Right atrium auricular region (tissue), 2 donors: ENCODE results near the gene SEC24A. TPM values are rescaled to one million over a fixed set of nuclear protein-coding genes. Genes with fewer than 3 reads are reported as not detected.
"Not testable (repeated sequence)": the region's sequence is repeated elsewhere in the genome, so short reads cannot be mapped to it uniquely, and the experiment has no call there.

Experiments used
- DNase-seq: peaks from one replicate; pipeline ENCODE4 v3.0.0-alpha.2; 2019; ENCODE audit warnings: low spot score
- H3K27ac ChIP-seq, 2 donors: fragments of 200-600 bp; sonication (generic); 1 replicate in 1 of 2; 2 replicates in 1 of 2; pipeline ENCODE4 v1.5.1; 2016 to 2019
- H3K27me3 ChIP-seq, 2 donors: fragments of 200-600 bp; sonication (generic); one replicate each; pipeline versions ENCODE4 v1.5.1 to v1.6.0; 2017 to 2019
- H3K36me3 ChIP-seq: fragments of 200-600 bp; sonication (generic); one replicate; pipeline ENCODE4 v1.5.1; 2016
- H3K4me1 ChIP-seq, 2 donors: fragments of 200-600 bp; sonication (generic); one replicate each; pipeline versions ENCODE4 v1.5.1 to v1.6.0; 2017 to 2019
- H3K4me3 ChIP-seq, 2 donors: fragments of 200-600 bp; sonication (generic); 1 replicate in 1 of 2; 2 replicates in 1 of 2; pipeline ENCODE4 v1.5.1; 2017 to 2019; ENCODE audit warnings: mild to moderate bottlenecking in 1 of 2, moderate library complexity in 1 of 2
- H3K9me3 ChIP-seq, 2 donors: fragments of 200-600 bp; sonication (generic); one replicate each; pipeline ENCODE4 v1.5.1; 2019
- total RNA-seq, 2 donors: library from RNA; depleted of rRNA; stranded (reverse); fragments of >200 nt; gene quantifications; one replicate each; pipeline ENCODE4 v1.1.0, GENCODE V29; 2016
- TF ChIP-seq, protein P1 (sequence below), 2 donors: fragments of 200-600 bp; sonication (generic); IDR thresholded peaks; one replicate each; pipeline ENCODE4 v1.5.1; 2019; ENCODE audit warnings: antibody characterized with exemption in 2 of 2

The SEC24A gene
- total RNA-seq, 2 donors from 2014 or later: 9.6 to 12.8 TPM

DNA sequence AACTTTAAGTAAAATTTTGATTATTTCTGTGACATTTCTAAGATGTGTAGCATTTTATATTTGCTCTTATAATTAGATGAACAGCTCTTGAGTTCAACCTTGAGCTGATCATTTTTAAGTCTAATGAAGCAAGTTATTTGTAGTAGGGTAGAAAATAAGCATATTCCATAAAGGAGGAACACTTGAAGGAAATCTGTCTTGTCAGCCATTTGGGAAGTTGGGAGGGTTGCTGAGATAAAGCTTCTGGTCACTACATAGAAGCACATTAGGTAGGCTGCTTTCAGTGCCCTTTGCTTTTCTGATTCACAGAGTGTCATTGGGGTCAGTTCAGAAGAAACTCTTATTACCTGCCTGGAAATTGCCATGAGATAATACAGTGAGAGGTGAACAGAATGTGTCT lies 44.1 kb downstream of the SEC24A start:
- Histone ChIP-seq H3K4me3 (no peak overlapping the region), H3K9me3 (no peaks in the 10 kb centered on the region), H3K27ac (no peak overlapping the region), H3K36me3 (peaks cover 89% of the 10 kb centered on the region), H3K27me3 (no peaks in the 10 kb centered on the region), H3K4me1 (no peaks in the 10 kb centered on the region)
- DNase-seq: no peak
- TF ChIP-seq, protein P1, sequence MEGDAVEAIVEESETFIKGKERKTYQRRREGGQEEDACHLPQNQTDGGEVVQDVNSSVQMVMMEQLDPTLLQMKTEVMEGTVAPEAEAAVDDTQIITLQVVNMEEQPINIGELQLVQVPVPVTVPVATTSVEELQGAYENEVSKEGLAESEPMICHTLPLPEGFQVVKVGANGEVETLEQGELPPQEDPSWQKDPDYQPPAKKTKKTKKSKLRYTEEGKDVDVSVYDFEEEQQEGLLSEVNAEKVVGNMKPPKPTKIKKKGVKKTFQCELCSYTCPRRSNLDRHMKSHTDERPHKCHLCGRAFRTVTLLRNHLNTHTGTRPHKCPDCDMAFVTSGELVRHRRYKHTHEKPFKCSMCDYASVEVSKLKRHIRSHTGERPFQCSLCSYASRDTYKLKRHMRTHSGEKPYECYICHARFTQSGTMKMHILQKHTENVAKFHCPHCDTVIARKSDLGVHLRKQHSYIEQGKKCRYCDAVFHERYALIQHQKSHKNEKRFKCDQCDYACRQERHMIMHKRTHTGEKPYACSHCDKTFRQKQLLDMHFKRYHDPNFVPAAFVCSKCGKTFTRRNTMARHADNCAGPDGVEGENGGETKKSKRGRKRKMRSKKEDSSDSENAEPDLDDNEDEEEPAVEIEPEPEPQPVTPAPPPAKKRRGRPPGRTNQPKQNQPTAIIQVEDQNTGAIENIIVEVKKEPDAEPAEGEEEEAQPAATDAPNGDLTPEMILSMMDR (IDR thresholded peaks at IDR 0.05): no peak

- Histone ChIP-seq H3K27me3 (no peaks in the 10 kb centered on the region), H3K27ac (no peak overlapping the region), H3K36me3 (peaks cover 83% of the 10 kb centered on the region), H3K4me1 (no peaks in the 10 kb centered on the region), H3K9me3 (no peaks in the 10 kb centered on the region), H3K4me3 (no peak overlapping the region)
- TF ChIP-seq, protein P1 (IDR thresholded peaks at IDR 0.05): no peak
- no peak for DNase-seq
These were observed 59.7 kb downstream of the SEC24A start for GRCh38 chr5:134708301-134708700.

DNA sequence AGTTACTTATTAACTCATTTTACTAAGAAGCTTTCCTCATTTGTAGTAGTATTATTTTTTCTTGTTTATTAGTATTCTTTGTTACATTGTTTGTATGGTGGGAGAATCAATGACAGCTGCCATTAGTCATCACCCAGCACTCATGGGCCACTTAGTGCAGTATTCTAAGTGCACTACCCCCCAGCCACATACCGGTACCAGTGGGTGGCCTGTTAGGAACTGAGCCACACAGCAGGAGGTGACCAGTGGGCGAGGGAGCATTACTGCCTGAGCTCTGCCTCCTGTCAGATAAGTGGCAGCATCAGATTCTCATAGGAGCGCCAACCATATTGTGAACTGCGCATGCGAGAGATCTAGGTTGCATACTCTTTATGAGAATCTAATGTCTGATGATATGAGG lies 65.5 kb downstream of the SEC24A start:
- H3K9me3 ChIP-seq: no peaks in the 10 kb centered on the region
- H3K27ac ChIP-seq: no peak overlapping the region
- H3K4me3 ChIP-seq: no peak overlapping the region
- H3K4me1 ChIP-seq: no peaks in the 10 kb centered on the region
- H3K36me3 ChIP-seq: peaks cover 74% of the 10 kb centered on the region
- H3K27me3 ChIP-seq: no peaks in the 10 kb centered on the region
- no peak for DNase-seq
- TF ChIP-seq, protein P1 (IDR thresholded peaks at IDR 0.05): no peak

DNA sequence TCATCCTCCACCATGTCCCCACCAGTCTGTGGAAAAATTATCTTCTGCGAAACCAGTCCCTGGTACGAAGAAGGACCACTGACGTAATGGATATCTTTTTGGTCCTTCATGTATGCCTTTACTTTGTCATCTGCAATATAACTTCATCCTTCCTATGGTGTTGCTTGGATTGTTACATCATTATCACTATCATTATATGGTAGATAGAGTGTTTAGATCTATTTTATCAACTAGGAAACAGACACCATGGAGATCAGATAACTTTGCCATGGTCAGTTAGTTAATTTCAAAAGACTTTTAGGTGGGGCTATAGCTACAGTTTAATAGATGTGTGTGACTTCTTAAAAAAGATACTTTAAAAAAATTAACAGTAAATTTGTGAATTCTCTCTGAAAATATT lies 66.0 kb downstream of the SEC24A start:
- Histone ChIP-seq H3K4me1 (no peaks in the 10 kb centered on the region), H3K27ac (no peak overlapping the region), H3K9me3 (no peaks in the 10 kb centered on the region), H3K27me3 (no peaks in the 10 kb centered on the region), H3K4me3 (no peak overlapping the region), H3K36me3 (peaks cover 74% of the 10 kb centered on the region)
- DNase-seq: no peak
- TF ChIP-seq, protein P1 (IDR thresholded peaks at IDR 0.05): no peak

DNA sequence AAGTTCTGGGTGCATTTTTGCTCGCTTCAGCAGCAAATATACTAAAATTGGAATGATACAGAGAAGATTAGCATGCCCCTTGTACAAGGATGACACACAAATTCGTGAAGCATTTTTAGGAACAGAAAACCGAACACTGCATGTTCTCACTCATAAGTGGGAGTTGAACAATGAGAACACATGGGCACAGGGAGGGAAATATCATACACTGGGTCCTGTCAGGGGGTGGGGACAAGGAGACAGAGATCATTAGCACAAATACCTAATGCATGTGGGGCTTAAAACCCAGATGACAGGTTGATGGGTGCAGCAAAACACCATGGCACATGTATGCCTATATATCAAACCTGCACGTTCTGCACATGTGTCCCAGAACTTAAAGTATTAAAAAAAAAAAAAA lies 66.9 kb downstream of the SEC24A start:
- not testable (repeated sequence) for H3K27ac ChIP-seq, H3K4me1 ChIP-seq, H3K4me3 ChIP-seq, H3K9me3 ChIP-seq, DNase-seq, H3K27me3 ChIP-seq
- peaks cover 73% of the 10 kb centered on the region for H3K36me3 ChIP-seq

- TF ChIP-seq, protein P1 (IDR thresholded peaks at IDR 0.05): no peak
- DNase-seq: no peak
- no peaks in the 10 kb centered on the region for H3K27me3 ChIP-seq
- no peaks in the 10 kb centered on the region for H3K9me3 ChIP-seq
- H3K36me3 ChIP-seq: peaks cover 53% of the 10 kb centered on the region
- no peak overlapping the region for H3K4me3 ChIP-seq
- no peaks in the 10 kb centered on the region for H3K4me1 ChIP-seq
- no peak overlapping the region for H3K27ac ChIP-seq
These were observed 76.3 kb downstream of the SEC24A start for GRCh38 chr5:134724872-134725271.
